ENCODE data around the gene MPPE1.

- TF ChIP-seq CTCF (IDR thresholded peaks at IDR 0.05), result no peak
- TF ChIP-seq POLR2AphosphoS5 (IDR thresholded peaks at IDR 0.05), result no peak
Measured at GRCh38 chr18:11840493-11840892, 67.6 kb downstream of the MPPE1 start.
